ENCODE results near the gene SYPL1.

SYPL1 gene

GRCh38 chr7:106064771-106065574 is 47.1 kb downstream of the SYPL1 start:
- Histone ChIP-seq H3K9me3 (ENCODE audit: low read depth, low read length) (no peaks in the 10 kb centered on the region), H3K9ac (ENCODE audit: insufficient read length) (peak overlapping the region; percentile 58), H3K36me3 (ENCODE audit: insufficient read depth, low read length) (no peaks in the 10 kb centered on the region), H3K4me3 (peak overlapping the region; percentile 44; the same call in 1 of the 2 replicates), H3K27ac (peak overlapping the region; percentile 33; the same call in 1 of the 2 replicates)
- DNase-seq (ENCODE audit: low read depth, low spot score): no peak
- TF ChIP-seq FOXP2 (optimal IDR thresholded peaks at IDR 0.05; ENCODE audit: control extremely low read depth, extremely low read length, insufficient read depth) (no peak), EZH2 (IDR thresholded peaks at IDR 0.05) (no peak), POLR2AphosphoS5 (IDR thresholded peaks at IDR 0.05; ENCODE audit: borderline replicate concordance, low read depth, low read length) (no peak)

GRCh38 chr7:106064316-106064715 is 47.8 kb downstream of the SYPL1 start:
- no peak overlapping the region for H3K4me3 ChIP-seq
- DNase-seq (ENCODE audit: low read depth, low spot score): no peak
- H3K9ac ChIP-seq (ENCODE audit: insufficient read length): no peak overlapping the region
- no peak overlapping the region for H3K27ac ChIP-seq
- TF ChIP-seq EZH2 (IDR thresholded peaks at IDR 0.05) (no peak), POLR2AphosphoS5 (IDR thresholded peaks at IDR 0.05; ENCODE audit: borderline replicate concordance, low read depth, low read length) (no peak)
- H3K9me3 ChIP-seq (ENCODE audit: low read depth, low read length): no peaks in the 10 kb centered on the region
- H3K36me3 ChIP-seq (ENCODE audit: insufficient read depth, low read length): no peaks in the 10 kb centered on the region

- Histone ChIP-seq H3K27ac (no peak overlapping the region), H3K36me3 (ENCODE audit: insufficient read depth, low read length) (no peaks in the 10 kb centered on the region), H3K9me3 (ENCODE audit: low read depth, low read length) (no peaks in the 10 kb centered on the region), H3K9ac (ENCODE audit: insufficient read length) (no peak overlapping the region), H3K4me3 (no peak overlapping the region)
- TF ChIP-seq EZH2 (IDR thresholded peaks at IDR 0.05) (no peak), POLR2AphosphoS5 (IDR thresholded peaks at IDR 0.05; ENCODE audit: borderline replicate concordance, low read depth, low read length) (no peak), FOXP2 (optimal IDR thresholded peaks at IDR 0.05; ENCODE audit: control extremely low read depth, extremely low read length, insufficient read depth) (no peak)
- DNase-seq (ENCODE audit: low read depth, low spot score): no peak
Measured at GRCh38 chr7:106063692-106064091, 48.4 kb downstream of the SYPL1 start.

- H3K9ac ChIP-seq (ENCODE audit: insufficient read length): no peak overlapping the region
- no peak for DNase-seq (ENCODE audit: low read depth, low spot score)
- TF ChIP-seq POLR2AphosphoS5 (IDR thresholded peaks at IDR 0.05; ENCODE audit: borderline replicate concordance, low read depth, low read length) (no peak), EZH2 (IDR thresholded peaks at IDR 0.05) (no peak), FOXP2 (optimal IDR thresholded peaks at IDR 0.05; ENCODE audit: control extremely low read depth, extremely low read length, insufficient read depth) (no peak)
- H3K4me3 ChIP-seq: no peak overlapping the region
- H3K27ac ChIP-seq: no peak overlapping the region
- H3K9me3 ChIP-seq (ENCODE audit: low read depth, low read length): no peaks in the 10 kb centered on the region
- H3K36me3 ChIP-seq (ENCODE audit: insufficient read depth, low read length): no peaks in the 10 kb centered on the region
Measured at GRCh38 chr7:106063024-106063423, 49.1 kb downstream of the SYPL1 start.

- Histone ChIP-seq H3K36me3 (ENCODE audit: insufficient read depth, low read length) (no peaks in the 10 kb centered on the region), H3K4me3 (no peak overlapping the region), H3K9me3 (ENCODE audit: low read depth, low read length) (no peaks in the 10 kb centered on the region), H3K9ac (ENCODE audit: insufficient read length) (no peak overlapping the region), H3K27ac (no peak overlapping the region)
- no peak for DNase-seq (ENCODE audit: low read depth, low spot score)
- TF ChIP-seq FOXP2 (optimal IDR thresholded peaks at IDR 0.05; ENCODE audit: control extremely low read depth, extremely low read length, insufficient read depth) (no peak), POLR2AphosphoS5 (IDR thresholded peaks at IDR 0.05; ENCODE audit: borderline replicate concordance, low read depth, low read length) (no peak), EZH2 (IDR thresholded peaks at IDR 0.05) (no peak)
Measured at GRCh38 chr7:106062521-106062931, 49.6 kb downstream of the SYPL1 start.

GRCh38 chr7:106062006-106062405 is 50.1 kb downstream of the SYPL1 start:
- no peaks in the 10 kb centered on the region for H3K36me3 ChIP-seq (ENCODE audit: insufficient read depth, low read length)
- H3K27ac ChIP-seq: no peak overlapping the region
- TF ChIP-seq EZH2 (IDR thresholded peaks at IDR 0.05) (no peak), FOXP2 (optimal IDR thresholded peaks at IDR 0.05; ENCODE audit: control extremely low read depth, extremely low read length, insufficient read depth) (no peak), POLR2AphosphoS5 (IDR thresholded peaks at IDR 0.05; ENCODE audit: borderline replicate concordance, low read depth, low read length) (no peak)
- no peak for DNase-seq (ENCODE audit: low read depth, low spot score)
- no peak overlapping the region for H3K4me3 ChIP-seq
- H3K9ac ChIP-seq (ENCODE audit: insufficient read length): no peak overlapping the region
- H3K9me3 ChIP-seq (ENCODE audit: low read depth, low read length): no peaks in the 10 kb centered on the region

GRCh38 chr7:106061301-106061979 is 50.7 kb downstream of the SYPL1 start:
- Histone ChIP-seq H3K36me3 (ENCODE audit: insufficient read depth, low read length) (no peaks in the 10 kb centered on the region), H3K4me3 (no peak overlapping the region), H3K9me3 (ENCODE audit: low read depth, low read length) (no peaks in the 10 kb centered on the region), H3K9ac (ENCODE audit: insufficient read length) (no peak overlapping the region), H3K27ac (no peak overlapping the region)
- no peak for DNase-seq (ENCODE audit: low read depth, low spot score)
- TF ChIP-seq POLR2AphosphoS5 (IDR thresholded peaks at IDR 0.05; ENCODE audit: borderline replicate concordance, low read depth, low read length) (no peak), EZH2 (IDR thresholded peaks at IDR 0.05) (no peak), FOXP2 (optimal IDR thresholded peaks at IDR 0.05; ENCODE audit: control extremely low read depth, extremely low read length, insufficient read depth) (no peak)

GRCh38 chr7:106060394-106060920 is 51.7 kb downstream of the SYPL1 start:
- no peak overlapping the region for H3K9ac ChIP-seq (ENCODE audit: insufficient read length)
- H3K27ac ChIP-seq: no peak overlapping the region
- TF ChIP-seq EZH2 (IDR thresholded peaks at IDR 0.05): no peak
- no peak for TF ChIP-seq POLR2AphosphoS5 (IDR thresholded peaks at IDR 0.05; ENCODE audit: borderline replicate concordance, low read depth, low read length)
- no peak for TF ChIP-seq FOXP2 (optimal IDR thresholded peaks at IDR 0.05; ENCODE audit: control extremely low read depth, extremely low read length, insufficient read depth)
- no peak overlapping the region for H3K4me3 ChIP-seq
- H3K36me3 ChIP-seq (ENCODE audit: insufficient read depth, low read length): no peaks in the 10 kb centered on the region
- H3K9me3 ChIP-seq (ENCODE audit: low read depth, low read length): no peaks in the 10 kb centered on the region
- DNase-seq (ENCODE audit: low read depth, low spot score): no peak
